ENCODE data around the gene NOL4L. TPM values are rescaled to one million over a fixed set of nuclear protein-coding genes. Genes with fewer than 3 reads are reported as not detected.

Gene NOL4L
- total RNA-seq, 1 experiment from 2014 or later: 31.7 TPM

- H3K27ac Mint-ChIP-seq: no peak overlapping the region
- no peak for DNase-seq
These were observed 152.9 kb downstream of the NOL4L start for GRCh38 chr20:32432277-32432676.

More at GRCh38 chr20:32432277-32432676, 152.9 kb downstream of the NOL4L start:
- no peak overlapping the region for H2AFZ ChIP-seq (ENCODE audit: low read length)
- H2BK12ac ChIP-seq (ENCODE audit: insufficient read length, low read depth, low read length): no peak overlapping the region
- no peak overlapping the region for H2BK20ac ChIP-seq (ENCODE audit: low read depth, low read length, poor library complexity, severe bottlenecking)
- no peak overlapping the region for H2AK5ac ChIP-seq (ENCODE audit: insufficient read length, low read length)
- no peak overlapping the region for H3K4me2 ChIP-seq (ENCODE audit: insufficient read depth, insufficient read length, low read length)
- Mint-ChIP-seq H3K9me3 (no peaks in the 10 kb centered on the region), H3K36me3 (ENCODE audit: insufficient read depth in 1 of 3, low read depth in 3 of 3) (peaks cover 13 to 60% (median 40%) of the 10 kb centered on the region in 3 experiments; a peak in 5 of 7 replicates), H3K4me3 (no peak overlapping the region), H3K4me1 (no peaks in the 10 kb centered on the region), H3K27me3 (ENCODE audit: low read depth) (no peaks in the 10 kb centered on the region)
- H2BK120ac ChIP-seq (ENCODE audit: low read depth, low read length, poor library complexity, severe bottlenecking): no peak overlapping the region
- no peaks in the 10 kb centered on the region for H3K79me1 ChIP-seq (ENCODE audit: insufficient read depth, low read depth, low read length, poor library complexity, severe bottlenecking)
- H4K20me1 ChIP-seq (ENCODE audit: control insufficient read depth, insufficient read depth, insufficient read length): no peaks in the 10 kb centered on the region
- no peak overlapping the region for H3K4ac ChIP-seq (ENCODE audit: low read depth, low read length)
- H3T11ph ChIP-seq (ENCODE audit: low read length): no peak overlapping the region
- no peaks in the 10 kb centered on the region for H3K23me2 ChIP-seq (ENCODE audit: insufficient read length, low read depth, low read length, poor library complexity, severe bottlenecking)
- no peak overlapping the region for H3K23ac ChIP-seq (ENCODE audit: insufficient read length, low read depth, low read length)
- H3K4me1 ChIP-seq (ENCODE audit: insufficient read depth, low read length): no peaks in the 10 kb centered on the region
- H3K56ac ChIP-seq (ENCODE audit: insufficient read length, low read depth, low read length): no peak overlapping the region
- H3K9me3 ChIP-seq (ENCODE audit: control insufficient read depth, low read depth, low read length): no peaks in the 10 kb centered on the region
- no peak for TF ChIP-seq CTCF (conservative IDR thresholded peaks at IDR 0.05)
- no peak overlapping the region for H4K8ac ChIP-seq (replicated peaks; ENCODE audit: insufficient read length, low read depth, low read length)
- H3K14ac ChIP-seq (ENCODE audit: insufficient read depth, low read length): no peak overlapping the region
- H2BK5ac ChIP-seq (ENCODE audit: insufficient read length, low read length): no peak overlapping the region
- H3K18ac ChIP-seq (ENCODE audit: insufficient read length, low read depth, low read length): no peak overlapping the region
- WGBS (ENCODE audit: extremely low coverage, insufficient read length, low lambda C conversion rate): no CpG with 5 or more reads among the region's 2 CpGs
- no peaks in the 10 kb centered on the region for H3K27me3 ChIP-seq (ENCODE audit: insufficient read depth, low read length)
- no peak overlapping the region for H4K5ac ChIP-seq (ENCODE audit: insufficient read length, low read depth, low read length)
- H3K79me2 ChIP-seq (ENCODE audit: insufficient read depth, low read length): no peaks in the 10 kb centered on the region
- no peak overlapping the region for H2BK15ac ChIP-seq (ENCODE audit: low read depth, low read length)
- H4K91ac ChIP-seq (ENCODE audit: insufficient read length, low read depth, low read length): no peak overlapping the region
- H3K27ac ChIP-seq (ENCODE audit: insufficient read length, low read depth, low read length): no peak overlapping the region
- no peak overlapping the region for H3K9ac ChIP-seq (ENCODE audit: extremely low read depth, insufficient read length, low read length)
